Stimulated activated CD4-positive, alpha-beta T cell treated with anti-CD3 and anti-CD28 coated beads, Interleukin-1b, Interleukin-23, amount 100 ng/mL, for 48 hours (primary cell): ENCODE data around the gene HOXA2.

Experiments used
- DNase-seq: peaks from one replicate; pipeline ENCODE4 v3.0.0-alpha.2; 2020

Gene HOXA2

DNA sequence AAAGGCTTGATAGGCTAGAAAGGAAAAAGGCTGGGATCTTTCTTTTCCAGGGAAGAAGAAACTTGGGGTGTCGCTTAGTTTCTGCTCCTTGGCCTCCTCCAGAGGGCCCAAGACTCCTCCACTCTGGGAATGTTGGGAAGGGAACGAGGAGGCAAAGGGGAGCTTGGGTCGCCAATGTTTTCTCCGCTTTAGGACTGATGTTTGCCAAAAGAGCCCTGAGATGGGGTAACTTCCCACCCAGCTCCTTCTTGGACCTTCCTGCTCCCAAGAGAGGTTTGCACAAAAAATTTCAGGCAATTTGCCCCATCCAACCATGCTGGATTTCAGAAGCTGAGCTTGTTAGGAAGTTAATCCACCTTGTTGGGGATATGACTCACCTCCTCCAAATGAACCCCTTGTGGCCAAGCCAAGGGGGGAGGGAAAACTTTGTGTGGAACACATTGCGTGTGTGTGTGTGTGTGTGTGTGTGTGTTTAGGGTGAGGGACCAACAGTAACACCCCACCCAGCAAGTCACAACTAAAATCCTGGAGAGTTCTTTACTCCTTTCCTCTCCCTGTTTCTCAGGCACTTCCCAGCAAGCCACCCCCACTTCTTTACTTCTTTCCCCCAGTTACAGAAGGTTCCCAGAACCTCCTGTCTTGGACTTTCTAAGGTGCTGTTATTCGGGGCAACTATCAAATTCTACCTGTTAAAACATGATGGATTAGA, 8.7 kb upstream of the HOXA2 start:
- no peak for DNase-seq

DNA sequence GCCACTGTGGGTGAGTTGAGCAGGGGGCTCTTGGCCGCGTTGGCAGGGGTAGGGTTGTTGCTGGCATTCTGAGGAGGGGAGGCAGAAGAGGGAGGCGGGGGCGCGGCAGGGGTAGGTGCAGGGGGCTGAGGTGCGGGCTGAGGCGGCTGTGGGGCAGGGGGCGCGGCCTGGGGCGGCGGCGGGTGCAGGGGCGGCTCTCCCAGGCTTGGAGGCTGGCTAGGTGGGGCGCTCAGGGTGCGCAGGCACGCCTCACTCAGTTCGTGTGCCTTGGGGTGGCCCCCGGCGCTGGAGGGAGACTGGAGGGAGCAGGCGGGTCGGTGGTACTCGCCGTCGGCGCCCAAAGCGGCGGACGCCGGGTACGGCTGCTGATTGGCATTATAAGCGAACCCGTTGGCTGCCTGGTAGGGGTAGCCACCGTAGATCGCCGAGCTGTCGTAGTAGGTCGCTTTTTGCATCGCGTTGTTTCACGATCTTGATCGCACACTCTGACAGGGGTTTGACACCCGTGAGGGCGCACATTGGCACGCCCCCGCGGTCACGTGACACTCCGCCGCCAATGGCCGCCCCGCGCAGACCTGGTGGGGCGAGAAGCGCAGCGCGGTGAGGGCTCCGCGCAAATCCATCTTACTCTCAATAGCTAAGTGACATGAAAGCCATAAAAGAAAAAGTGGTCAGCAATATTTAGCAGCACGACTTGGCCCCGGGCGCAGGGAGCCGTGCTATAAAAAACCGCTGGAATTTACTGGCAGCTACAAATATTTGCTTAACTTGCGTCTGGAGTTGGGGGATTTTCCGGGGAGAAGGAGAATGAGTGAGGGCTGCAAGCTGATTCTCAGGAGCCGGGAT, 7.9 kb upstream of the HOXA2 start:
- DNase-seq: no peak

DNA sequence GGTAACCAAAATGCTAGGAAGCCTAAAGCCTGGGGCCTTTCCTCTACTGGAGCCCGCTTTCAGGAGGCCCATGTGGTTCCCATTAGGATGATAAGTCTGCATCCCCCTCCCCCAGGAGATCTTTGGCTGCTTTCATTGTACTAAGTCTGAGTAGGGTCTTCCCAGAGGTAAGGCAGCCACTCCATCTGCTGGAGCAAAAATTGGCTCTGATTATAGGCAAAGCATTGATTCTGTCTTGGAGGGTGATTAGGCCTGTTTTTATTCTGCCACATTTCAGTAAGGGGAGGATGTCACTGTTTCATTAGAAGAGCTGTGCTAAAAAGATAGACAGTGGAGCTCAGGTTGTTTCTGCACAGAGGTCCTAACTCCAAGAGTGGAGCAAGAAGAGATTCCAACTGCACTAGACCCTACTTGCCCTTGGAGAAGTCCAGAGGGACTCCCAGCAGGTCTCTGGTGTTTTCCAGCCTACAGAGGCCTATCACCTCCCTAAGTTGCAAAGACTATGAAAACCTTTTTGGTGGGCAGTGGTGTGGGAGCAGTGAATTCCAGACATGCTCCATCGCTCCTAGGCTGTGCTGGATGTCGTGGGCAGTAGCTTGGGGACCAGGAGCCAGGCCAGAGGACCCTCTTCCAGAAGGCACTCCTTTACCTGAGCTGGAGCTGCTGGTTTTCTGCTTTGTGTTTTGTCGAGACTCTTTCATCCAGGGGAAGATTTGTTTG, 7.1 kb upstream of the HOXA2 start:
- no peak for DNase-seq

- DNase-seq: no peak
These were observed 6.1 kb upstream of the HOXA2 start for GRCh38 chr7:27108390-27109127.

DNA sequence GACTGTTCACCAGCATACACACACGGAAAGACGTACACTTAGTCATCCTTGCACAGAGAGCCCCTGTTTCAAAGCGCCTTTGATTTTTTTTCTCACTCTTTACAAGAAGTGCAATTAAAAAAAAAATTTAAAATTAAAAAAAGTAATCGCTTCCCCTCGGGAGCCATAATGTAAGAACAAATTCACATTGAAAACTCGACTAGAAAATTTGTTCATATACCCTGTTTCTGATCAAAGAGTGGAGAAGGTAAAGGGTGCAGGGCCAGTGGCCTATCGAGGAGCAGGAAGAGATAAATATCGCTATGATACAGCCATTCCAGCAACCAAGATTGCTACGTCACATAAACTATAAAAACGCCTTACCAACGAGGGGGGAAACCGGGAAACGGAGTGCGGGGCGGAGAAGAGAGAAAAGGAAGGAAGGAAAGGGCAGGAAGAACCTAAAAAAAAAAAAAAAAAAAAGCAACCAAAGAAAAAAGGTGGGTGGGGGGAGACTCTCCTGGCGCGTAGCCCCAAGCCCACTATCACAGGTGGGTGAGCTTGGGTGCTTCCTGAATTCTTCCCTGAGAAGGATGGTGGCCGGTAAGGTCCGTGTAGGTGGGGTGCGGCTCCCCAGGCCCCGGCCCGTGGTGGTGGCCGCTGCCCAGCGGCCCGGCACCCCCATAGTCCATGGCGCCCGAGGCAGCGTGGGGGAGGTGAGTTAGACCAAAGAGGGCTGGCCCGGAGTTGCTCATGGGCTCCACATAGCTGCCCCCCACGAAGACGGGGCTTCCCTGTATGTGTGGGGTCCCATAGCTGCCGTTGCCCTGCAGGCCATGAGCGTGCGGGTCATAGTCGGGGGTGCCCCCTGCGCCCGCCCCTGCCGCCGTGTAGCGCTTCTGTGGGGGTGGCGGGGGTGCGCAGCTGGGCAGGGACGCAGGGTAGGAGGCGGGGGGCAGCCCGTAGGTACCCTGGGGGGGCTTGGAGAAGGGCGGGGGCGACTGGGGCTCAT, 5.2 kb upstream of the HOXA2 start:
- no peak for DNase-seq

GRCh38 chr7:27106901-27107240, 4.4 kb upstream of the HOXA2 start:
- DNase-seq: no peak

DNA sequence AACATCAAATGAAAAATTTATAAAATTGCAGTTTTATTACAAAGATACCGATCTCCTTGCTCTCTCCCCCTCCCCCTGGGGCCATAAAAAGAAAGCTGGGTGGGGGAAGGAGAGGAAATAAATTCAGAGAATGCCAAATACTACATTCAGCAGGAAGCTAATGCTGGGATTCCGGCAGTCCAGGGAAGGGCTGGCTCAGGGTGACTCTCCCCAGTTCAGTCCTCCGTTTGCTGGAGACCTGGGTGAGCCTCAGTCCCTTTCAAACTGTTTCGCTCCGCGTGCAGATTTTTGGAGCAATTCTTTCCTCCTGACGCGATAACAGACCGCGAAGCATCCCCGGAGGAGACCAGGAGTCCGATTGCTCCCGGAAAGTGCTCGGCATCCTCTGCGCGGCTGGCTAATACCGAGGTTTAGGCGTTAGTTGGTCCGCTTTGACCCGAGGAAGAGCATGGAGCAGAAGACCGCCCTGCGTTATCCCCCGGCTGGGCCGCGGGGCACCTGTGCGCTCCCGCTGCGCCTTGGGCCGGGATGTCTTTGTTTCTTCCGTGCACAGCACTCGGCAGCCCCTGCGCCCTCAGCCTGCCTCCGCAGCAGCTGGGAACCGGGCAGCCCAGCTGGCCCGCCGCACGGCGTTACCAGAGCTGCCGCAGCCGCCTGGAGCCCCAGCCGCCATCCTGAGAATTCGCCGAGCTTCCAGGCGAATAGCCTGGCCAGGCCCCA, 3.9 kb upstream of the HOXA2 start:
- no peak for DNase-seq

DNA sequence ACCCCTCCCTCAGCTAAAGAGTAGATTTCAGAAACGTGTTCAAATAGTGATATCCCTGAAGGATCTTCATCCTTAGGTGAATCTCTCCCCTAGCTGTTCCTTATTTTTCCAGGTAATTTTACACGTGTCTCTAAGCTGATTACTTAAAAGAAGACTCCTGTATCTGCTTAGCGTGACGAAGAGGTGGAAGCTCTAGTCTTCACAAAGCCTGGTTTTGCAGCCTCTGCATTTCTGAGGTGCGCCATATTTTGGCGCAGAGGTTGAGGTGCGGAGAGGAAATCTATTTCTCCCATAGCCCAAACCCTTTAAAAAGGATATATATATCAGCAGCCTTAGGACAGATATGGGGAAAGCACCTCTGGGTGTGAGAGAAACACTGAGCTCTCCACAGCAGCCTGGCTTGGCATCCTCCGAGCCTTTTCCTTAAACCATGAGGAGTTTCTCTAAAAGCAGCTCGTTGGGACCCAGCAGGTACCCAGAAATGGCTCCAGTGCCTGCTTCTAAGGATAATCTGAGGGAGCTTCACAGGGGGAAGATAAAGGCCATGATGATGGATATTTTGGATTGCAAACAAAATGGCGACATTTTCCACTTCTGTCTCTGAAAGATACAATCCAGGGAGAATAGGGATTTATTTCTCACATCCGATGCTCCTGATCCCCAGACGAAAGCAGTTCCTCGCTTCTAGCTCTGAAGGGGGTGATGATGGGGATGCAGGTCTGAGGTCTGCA, 3.0 kb upstream of the HOXA2 start:
- DNase-seq: no peak

DNA sequence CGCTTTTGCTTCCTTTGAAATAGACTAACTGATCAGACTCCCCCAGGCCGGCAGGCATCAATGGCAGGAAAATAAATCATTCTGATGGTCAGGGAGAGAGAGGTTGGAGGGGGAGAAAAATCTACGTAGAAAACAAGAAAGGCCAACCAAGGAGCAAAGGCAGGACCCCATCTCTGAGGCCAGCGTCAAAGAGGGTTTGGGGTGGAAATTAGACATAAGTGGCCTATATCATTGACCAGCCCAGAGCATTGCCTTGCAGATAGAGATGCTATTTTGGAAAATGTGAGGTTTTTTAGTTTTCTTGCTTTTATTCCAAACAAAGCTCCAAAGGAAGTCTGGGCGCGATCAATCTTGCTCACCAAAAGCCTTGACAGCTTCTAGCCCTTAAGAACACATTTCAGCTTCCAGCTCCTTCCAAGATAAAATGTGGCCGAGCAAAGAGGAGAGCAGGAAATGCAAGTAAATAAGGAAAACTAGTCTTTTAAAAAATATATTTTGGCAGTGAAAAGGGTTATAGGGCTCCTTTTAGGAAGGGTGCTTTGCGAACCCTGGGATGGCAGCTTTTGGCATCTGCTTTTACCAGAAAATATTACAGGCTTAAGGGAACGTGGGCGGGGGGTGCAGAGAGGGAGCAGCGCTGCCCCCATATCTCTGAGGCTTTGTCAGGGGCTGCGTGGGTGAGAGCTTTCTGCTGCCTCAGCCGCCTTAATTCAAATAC, 2.0 kb upstream of the HOXA2 start:
- DNase-seq: no peak

DNA sequence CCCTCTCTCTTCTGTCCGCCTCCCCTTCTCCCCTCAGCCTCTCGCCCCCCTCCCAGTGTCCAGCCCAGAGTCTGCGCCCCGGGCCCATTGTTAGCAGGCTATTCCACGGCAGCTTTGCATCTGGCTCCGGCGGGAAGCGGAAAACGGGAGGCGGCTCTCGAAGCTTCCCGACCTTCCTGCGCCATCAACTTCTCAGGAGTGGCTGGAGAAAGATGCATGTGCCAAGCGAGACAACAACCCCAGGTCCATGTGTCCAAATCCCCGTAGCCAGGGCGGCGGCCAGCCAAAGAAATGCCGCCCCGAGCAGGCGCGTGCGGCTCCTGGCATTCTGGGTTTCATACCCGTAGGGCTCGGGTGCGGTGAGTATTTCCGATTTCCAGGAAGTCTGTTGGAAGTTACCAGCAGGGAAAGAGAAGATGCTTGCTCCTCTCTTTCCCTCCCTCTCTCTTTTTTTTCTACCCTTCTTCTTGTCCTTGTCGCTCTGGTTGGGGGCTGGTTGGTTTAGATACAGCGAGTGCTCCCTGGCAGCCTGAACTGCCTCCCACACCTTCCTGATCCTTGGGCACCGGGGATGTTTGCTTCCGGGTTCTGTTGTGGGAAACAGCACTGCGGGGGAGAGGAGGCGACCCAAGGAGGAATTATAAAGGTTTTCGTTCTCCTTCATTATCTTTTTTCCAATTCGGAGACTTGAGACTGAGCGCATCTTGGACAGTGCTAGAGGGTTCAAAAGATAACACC, 1.2 kb upstream of the HOXA2 start:
- DNase-seq: no peak

DNA sequence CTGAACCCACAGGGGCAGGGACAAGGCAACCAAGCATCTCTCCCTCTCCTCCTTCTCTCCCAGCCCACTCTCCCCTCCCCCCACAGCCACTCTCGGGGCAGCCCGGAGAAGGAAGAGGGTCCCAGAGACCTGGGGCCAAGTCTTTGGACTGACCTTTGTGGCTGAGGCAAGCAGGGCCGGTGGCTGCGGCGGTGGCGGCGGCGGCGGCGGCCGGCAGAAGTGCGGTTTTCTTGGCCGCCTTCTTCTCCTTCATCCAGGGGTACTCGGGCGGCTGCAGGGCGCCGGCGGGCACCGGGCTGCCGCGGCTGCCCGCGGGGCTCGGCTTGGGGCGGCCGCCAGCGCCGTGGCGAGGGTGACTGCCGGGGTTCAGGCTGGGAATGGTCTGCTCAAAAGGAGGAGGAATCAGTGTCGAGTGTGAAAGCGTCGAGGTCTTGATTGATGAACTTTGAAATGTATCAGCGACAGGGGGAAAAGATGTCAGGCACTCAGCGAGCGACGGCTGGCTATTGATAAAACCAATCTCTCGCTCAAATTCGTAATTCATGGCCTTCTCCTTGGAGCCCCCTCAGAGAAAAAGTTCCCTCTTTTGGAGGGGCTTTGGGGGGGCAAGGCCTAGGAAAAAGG, 414 bp downstream of the HOXA2 start:
- DNase-seq: no peak

DNA sequence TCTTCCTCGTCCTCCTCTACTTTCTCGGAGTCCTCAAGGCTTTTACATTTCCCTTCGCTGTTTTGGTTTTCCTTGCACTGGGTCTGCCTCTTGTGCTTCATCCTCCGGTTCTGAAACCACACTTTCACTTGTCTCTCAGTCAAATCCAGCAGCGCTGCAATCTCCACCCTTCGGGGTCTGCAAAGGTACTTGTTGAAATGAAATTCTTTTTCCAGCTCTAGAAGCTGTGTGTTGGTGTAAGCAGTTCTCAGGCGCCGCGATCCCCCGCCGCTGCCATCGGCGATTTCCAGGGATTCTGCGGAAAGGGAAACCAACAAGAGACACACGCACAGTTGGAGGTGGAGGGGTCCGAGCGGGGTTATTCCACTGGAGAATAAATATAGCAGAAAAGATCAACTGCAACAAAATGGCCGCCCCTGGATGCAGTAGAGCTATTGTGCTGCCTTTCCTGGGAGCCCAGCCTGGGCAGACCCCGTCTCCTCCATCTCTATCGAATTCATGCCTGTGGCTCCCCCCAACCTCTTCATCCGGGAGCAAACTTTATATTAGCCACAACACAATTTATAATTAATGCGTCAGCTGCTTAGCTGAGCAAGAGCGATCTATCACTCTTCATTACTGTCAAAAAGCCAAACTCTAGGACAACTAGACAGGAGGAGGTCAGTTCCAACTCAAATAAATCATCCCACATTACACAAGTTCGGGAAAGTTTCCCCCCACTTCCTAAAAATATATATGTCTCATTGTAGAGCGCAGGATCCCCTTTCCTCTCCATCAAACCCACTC, 1.1 kb downstream of the HOXA2 start:
- no peak for DNase-seq

GRCh38 chr7:27100694-27101170, 1.8 kb downstream of the HOXA2 start:
- no peak for DNase-seq

GRCh38 chr7:27099453-27100370, 2.8 kb downstream of the HOXA2 start:
- DNase-seq: no peak

DNA sequence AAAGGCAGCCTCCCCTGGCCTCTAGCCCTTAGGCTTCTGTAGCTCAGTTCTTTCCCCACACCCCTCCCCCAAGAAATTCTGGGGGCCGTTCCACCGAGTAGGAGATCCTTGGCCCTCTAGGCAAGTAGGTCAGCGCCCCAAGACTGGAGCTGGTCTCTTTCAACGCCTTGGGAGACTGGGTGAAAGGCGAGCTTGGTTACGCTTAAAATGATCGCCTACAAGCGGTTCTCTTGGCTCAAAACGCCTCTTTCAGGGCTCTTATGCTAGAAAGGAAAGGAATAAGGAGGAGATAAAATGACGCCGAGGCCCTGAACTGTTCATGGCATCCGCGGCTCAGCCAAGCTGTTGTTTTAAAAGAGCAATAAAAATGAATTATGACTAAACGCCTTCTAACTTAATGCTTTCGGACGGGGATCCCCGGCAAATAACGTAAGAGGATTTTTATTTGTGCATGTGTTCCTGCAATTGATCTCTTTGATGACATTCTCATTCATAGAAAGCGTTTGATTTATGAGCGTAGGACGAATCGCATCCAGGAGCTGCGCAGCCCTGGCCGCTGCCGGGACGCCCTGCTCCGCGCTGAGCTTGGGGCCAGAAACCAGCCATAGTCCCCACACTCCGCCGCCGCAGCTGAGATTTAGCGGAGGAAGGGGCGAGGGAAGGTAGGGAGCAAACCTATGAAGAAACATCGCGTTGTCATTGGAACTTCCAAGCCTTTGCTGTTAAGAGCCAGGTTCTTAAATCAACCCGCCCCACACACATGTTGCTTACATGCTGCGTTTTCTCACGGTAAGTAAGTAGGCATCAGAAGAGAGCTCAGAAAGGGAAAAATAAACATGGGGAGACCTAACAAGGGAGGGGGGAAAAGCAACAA, 3.7 kb downstream of the HOXA2 start:
- no peak for DNase-seq
